Transverse colon (tissue), 4 donors: ENCODE data around the gene ZNF362. TPM values are rescaled to one million over a fixed set of nuclear protein-coding genes. Genes with fewer than 3 reads are reported as not detected.

Experiments used
- DNase-seq: peaks from one replicate; pipeline ENCODE4 v3.0.0-alpha.2; 2019
- H3K27ac ChIP-seq, 4 donors: fragments of 200-600 bp; sonication (generic); 2 replicates each; pipeline ENCODE4 v1.5.1; 2016 to 2018; ENCODE audit warnings: inconsistent platforms in 4 of 4
- H3K27me3 ChIP-seq: fragments of 200-600 bp; sonication (generic); 2 replicates; pipeline ENCODE4 v1.5.1; 2017; ENCODE audit warnings: inconsistent platforms
- H3K36me3 ChIP-seq, 4 donors: fragments of 200-600 bp; sonication (generic); 2 replicates each; pipeline ENCODE4 v1.5.1; 2017 to 2019; ENCODE audit warnings: inconsistent platforms in 4 of 4
- H3K4me1 ChIP-seq, 4 donors: fragments of 200-600 bp; sonication (generic); 2 replicates each; pipeline ENCODE4 v1.5.1; 2017 to 2020; ENCODE audit warnings: inconsistent platforms in 4 of 4
- H3K4me3 ChIP-seq, 4 donors: fragments of 200-600 bp; sonication (generic); 1 replicate in 1 of 4; 2 replicates in 3 of 4; pipeline versions ENCODE4 v1.5.1 to v1.6.1; 2017 to 2019; ENCODE audit warnings: inconsistent platforms in 4 of 4
- H3K9me3 ChIP-seq, 2 donors: fragments of 200-600 bp; sonication (generic); 2 replicates each; pipeline ENCODE4 v1.5.1; 2017 to 2019; ENCODE audit warnings: inconsistent platforms in 2 of 2
- CTCF ChIP-seq, 5 experiments: fragments of 200-600 bp in 3 of 5; fragments of 450-650 bp in 2 of 5; sonication (generic) in 3 of 5; IDR thresholded peaks; 1 replicate in 2 of 5; 2 replicates in 3 of 5; pipeline ENCODE4 v1.5.1; 2016 to 2017; ENCODE audit warnings: antibody characterized with exemption in 5 of 5, inconsistent platforms in 3 of 5, mild to moderate bottlenecking in 2 of 5, moderate library complexity in 1 of 5
- EP300 ChIP-seq: sonication (generic); formaldehyde crosslinking; IDR thresholded peaks from one replicate; pipeline ENCODE4 v1.6.1; 2017; ENCODE audit warnings: antibody characterized with exemption, low read depth
- POLR2A ChIP-seq: fragments of 450-650 bp; IDR thresholded peaks from one replicate; pipeline ENCODE4 v1.6.1; 2016; ENCODE audit warnings: antibody characterized with exemption, mild to moderate bottlenecking, moderate library complexity
- POLR2AphosphoS5 ChIP-seq, 3 donors: sonication (generic); formaldehyde crosslinking; IDR thresholded peaks; one replicate each; pipeline ENCODE4 v1.6.1; 2016; ENCODE audit warnings: antibody characterized with exemption in 3 of 3
- WGBS, 2 donors: methylation state at CpG; one replicate each; pipeline ENCODE4 v1.1.5; 2018; ENCODE audit warnings: low coverage in 1 of 2; 5-methylcytosine and 5-hydroxymethylcytosine counted together
- in situ Hi-C, 4 donors: fragments of 200-750 bp; cut with MboI; loops; one replicate each; pipeline versions ENCODE4 v1.15.0 to v1.15.1; 2017; ENCODE audit warnings: low sequenced_read_pairs in 3 of 4, low pct_ligation_motif_present in 1 of 4, low pct_unique_long_range_greater_than_20kb in 1 of 4
- intact Hi-C: fragments of 100-400 bp; cut with DNase I; formaldehyde crosslinking; loops from one replicate; pipeline ENCODE4 v1.15.1; 2023; ENCODE audit warnings: low total_unique reads
- total RNA-seq, 4 donors: library from RNA; depleted of rRNA; stranded (reverse); fragments of >200 nt; gene quantifications; one replicate each; pipeline ENCODE4 v1.1.0, GENCODE V29; 2016

Gene ZNF362
- total RNA-seq, 4 donors from 2014 or later: 7.9 to 121 (median 12.1) TPM

GRCh38 chr1:33338440-33339211 is 82.3 kb downstream of the ZNF362 start:
- intact Hi-C loops (no loop called here), in situ Hi-C loops (no loop called here)
- TF ChIP-seq POLR2A: peak; percentile 42
- peak; percentile 92 for TF ChIP-seq EP300
- TF ChIP-seq POLR2AphosphoS5 (IDR thresholded peaks at IDR 0.05): peak; percentile 57 to 90 (median 84)
- no peak for TF ChIP-seq CTCF (IDR thresholded peaks at IDR 0.05)
- Histone ChIP-seq H3K9me3 (no peaks in the 10 kb centered on the region), H3K4me1 (peaks cover 61 to 98% (median 92%) of the 10 kb centered on the region in 4 donors), H3K27ac (peak overlapping the region; percentile 95 to 99 (median 98)), H3K36me3 (no peaks in the 10 kb centered on the region), H3K4me3 (peak overlapping the region in 1 of 4 donors; percentile 1), H3K27me3 (no peaks in the 10 kb centered on the region)
- 57 to 61% methylated on average over 6 to 14 of the region's 14 CpGs for WGBS, 2 donors
- DNase-seq: peak; percentile 43

GRCh38 chr1:33339413-33339812 is 83.1 kb downstream of the ZNF362 start:
- Histone ChIP-seq H3K9me3 (no peaks in the 10 kb centered on the region), H3K27ac (peak overlapping the region; percentile 95 to 99 (median 98)), H3K4me3 (peak overlapping the region in 1 of 4 donors; percentile 1), H3K36me3 (no peaks in the 10 kb centered on the region), H3K4me1 (peaks cover 69 to 98% (median 92%) of the 10 kb centered on the region in 4 donors), H3K27me3 (no peaks in the 10 kb centered on the region)
- intact Hi-C loops: no loop called here
- 58% methylated on average over 2 of the region's 2 CpGs; no CpG with 5 or more reads in 1 of the 2 donors for WGBS, 2 donors
- no peak for TF ChIP-seq EP300
- no peak for TF ChIP-seq POLR2A
- no peak for DNase-seq
- in situ Hi-C loops: no loop called here

- DNase-seq: no peak
- no peaks in the 10 kb centered on the region for H3K9me3 ChIP-seq
- intact Hi-C loops (no loop called here), in situ Hi-C loops (no loop called here)
- no peaks in the 10 kb centered on the region for H3K27me3 ChIP-seq
- H3K4me1 ChIP-seq: peaks cover 84 to 99% (median 93%) of the 10 kb centered on the region in 4 donors
- no peak overlapping the region for H3K4me3 ChIP-seq
- peak overlapping the region; percentile 95 to 99 (median 98) for H3K27ac ChIP-seq
- WGBS, 2 donors: 63 to 89% methylated on average over 2 to 6 of the region's 6 CpGs
- no peaks in the 10 kb centered on the region for H3K36me3 ChIP-seq
- TF ChIP-seq CTCF (IDR thresholded peaks at IDR 0.05) (no peak), EP300 (no peak), POLR2AphosphoS5 (IDR thresholded peaks at IDR 0.05) (no peak), POLR2A (no peak)
These were observed 84.9 kb downstream of the ZNF362 start for GRCh38 chr1:33341190-33341589.

- Histone ChIP-seq H3K9me3 (no peaks in the 10 kb centered on the region), H3K27ac (peak overlapping the region; percentile 95 to 99 (median 98)), H3K27me3 (no peaks in the 10 kb centered on the region), H3K4me1 (peaks cover 86 to 100% (median 94%) of the 10 kb centered on the region in 4 donors), H3K4me3 (peak overlapping the region in 1 of 4 donors; percentile 19), H3K36me3 (no peaks in the 10 kb centered on the region)
- TF ChIP-seq POLR2A: no peak
- no peak for TF ChIP-seq CTCF (IDR thresholded peaks at IDR 0.05)
- TF ChIP-seq POLR2AphosphoS5 (IDR thresholded peaks at IDR 0.05): peak; percentile 67 to 72 (median 71)
- TF ChIP-seq EP300: no peak
- in situ Hi-C loops (no loop called here), intact Hi-C loops (no loop called here)
- 19% methylated on average over 6 of the region's 7 CpGs; no CpG with 5 or more reads in 1 of the 2 donors for WGBS, 2 donors
- DNase-seq: peak; percentile 77
These were observed 85.9 kb downstream of the ZNF362 start for GRCh38 chr1:33342041-33342723.
